Activated CD4-positive, CD25-positive, alpha-beta regulatory T cell treated with anti-CD3 and anti-CD28 coated beads, Interleukin-2, amount 50 U/mL, for 24 hours (primary cell): Measurements from ENCODE around the gene NPC1L1.
"Not testable (repeated sequence)": the region's sequence is repeated elsewhere in the genome, so short reads cannot be mapped to it uniquely, and the experiment has no call there.

Experiments
- ATAC-seq, 2 donors: fragments of 150-1000 bp; cut with Tn5 transposase; one replicate each; pipeline ENCODE4 v1.10.0; 2021; ENCODE audit warnings: mild to moderate bottlenecking in 1 of 2, moderate library complexity in 1 of 2

The NPC1L1 gene

GRCh38 chr7:44565795-44566559 is 24.8 kb upstream of the NPC1L1 start:
- peak; percentile 11 to 24 for ATAC-seq

- peak; percentile 72 to 87 for ATAC-seq
Observed at GRCh38 chr7:44565097-44565794, 24.1 kb upstream of the NPC1L1 start.

- no peak for ATAC-seq
Observed at GRCh38 chr7:44564606-44565005, 23.5 kb upstream of the NPC1L1 start.

DNA sequence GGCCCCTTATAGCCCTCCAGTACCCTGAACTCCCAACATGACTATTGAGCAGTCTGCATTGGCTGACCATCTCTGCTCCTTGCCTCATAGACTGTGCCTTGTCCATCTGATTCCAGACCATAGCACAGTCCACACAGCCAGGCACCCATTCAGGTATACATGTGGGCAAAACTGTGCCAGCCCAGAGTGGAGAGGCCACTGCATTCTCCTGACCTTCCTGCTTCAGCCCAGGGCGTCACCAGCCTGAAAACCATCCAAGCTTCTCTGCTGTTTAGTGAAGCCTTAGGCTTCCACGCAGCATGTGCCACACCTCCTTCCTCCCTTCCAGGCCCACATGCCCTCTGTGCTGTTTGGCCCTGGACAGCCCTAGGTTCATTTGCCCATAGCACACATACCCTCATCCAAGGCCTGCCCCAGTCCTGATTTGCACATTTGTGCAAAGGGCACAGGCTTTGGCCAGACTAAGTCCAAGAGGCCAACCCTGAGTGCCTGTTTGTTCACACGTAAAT is 22.1 kb upstream of the NPC1L1 start:
- ATAC-seq, result no peak

DNA sequence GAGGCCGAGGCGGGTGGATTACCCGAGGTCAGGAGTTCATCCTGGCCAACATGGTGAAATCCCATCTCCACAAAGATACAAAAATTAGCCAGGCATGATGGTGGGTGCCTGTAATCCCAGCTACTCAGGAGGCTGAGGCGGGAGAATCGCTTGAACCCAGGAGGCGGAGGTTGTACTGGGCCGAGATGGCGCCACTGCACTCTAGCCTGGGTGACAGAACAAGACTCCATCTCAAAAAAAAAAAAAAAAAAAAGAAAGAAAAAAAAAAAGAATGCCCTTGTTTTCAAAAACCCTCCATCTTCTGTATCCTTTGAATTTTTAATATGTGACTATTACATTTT is 21.5 kb upstream of the NPC1L1 start:
- ATAC-seq, result not testable (repeated sequence)

DNA sequence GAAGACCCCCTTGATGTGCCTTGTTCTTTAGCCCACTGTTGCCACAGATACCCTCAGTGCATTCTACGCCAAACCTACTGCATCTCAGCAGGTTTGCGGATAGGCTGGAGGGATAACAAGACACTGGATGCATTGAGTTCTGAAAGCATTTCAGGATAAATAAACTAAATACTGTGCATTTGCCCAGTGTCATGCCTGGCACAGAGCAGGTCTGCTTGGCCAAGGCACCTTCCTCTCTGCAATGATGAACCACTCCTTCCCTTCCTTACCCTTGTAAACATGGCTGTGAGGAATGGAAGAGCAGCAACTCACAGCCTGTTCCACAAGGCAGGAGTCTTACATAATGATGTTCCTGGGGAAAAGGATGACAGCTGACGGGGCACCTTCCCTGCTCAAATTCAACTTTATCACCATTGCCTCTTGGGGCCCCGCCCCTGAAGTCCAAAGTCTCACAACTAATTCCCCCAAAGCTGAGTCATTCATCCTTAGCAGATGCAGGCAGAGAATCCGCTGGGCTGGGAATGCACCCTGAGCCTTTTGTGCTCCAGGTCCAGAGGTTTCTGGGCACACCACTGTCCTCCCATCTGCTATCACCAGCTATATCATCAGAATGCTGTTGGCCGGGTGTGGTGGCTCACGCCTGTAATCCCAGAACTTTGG is 21.0 kb upstream of the NPC1L1 start:
- no peak for ATAC-seq

DNA sequence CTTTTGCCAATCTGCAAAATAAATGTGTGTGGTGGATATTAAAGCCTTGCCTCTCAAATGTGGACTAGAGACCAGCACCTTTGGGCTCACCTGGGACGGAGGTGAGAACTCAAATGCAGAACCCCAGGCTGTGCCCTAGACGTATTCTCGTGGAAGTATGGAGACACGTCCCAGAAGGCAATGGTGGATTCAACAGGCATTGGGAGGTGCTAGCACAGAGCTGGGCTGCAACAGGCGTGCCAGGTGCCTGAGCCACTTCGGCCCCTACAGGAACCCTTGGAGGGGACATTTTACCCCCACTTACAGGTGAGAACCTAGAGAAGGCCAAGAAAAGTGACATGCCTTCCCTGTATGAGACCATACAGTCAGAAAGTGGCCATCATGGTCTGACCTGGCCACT is 20.4 kb upstream of the NPC1L1 start:
- no peak for ATAC-seq

- ATAC-seq, result no peak
Observed at GRCh38 chr7:44559485-44559884, 18.4 kb upstream of the NPC1L1 start.

DNA sequence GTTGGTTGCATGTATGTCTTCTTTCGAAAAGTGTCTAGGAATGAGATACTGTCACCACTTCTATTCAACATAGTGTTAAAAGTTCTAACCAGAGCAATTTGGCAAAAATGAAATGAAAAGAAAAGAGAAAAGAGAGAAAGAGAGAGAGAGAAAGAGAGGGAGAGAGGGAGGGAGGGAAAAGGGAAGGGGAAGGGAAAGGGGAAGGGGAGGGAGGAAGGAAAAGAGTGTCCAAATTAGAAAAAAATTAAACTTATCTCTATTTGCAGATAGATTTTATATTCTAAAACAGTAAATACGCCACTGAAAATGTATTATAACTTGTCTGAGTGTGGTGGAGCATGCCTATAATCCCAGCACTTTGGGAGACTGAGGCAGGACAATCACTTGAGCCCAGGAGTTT is 16.4 kb upstream of the NPC1L1 start:
- no peak for ATAC-seq

DNA sequence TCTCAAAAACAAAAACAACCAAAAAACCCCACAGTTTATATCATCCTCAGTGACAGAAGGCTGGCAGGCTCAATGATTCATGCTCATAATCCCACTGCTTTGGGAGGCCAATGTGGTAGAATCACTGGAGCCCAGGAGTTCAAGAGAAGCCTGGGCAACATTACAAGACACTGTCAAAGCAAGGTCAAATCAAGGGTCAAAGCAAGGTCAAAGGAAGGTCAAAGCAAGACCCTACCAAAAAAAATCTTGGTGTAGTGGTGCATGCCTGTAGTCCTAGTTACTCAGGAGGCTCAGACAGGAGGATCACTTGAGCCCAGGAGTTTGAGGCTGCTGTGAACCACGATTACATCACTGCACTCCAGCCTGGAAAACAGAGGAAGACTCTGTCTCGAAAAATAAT is 14.2 kb upstream of the NPC1L1 start:
- no peak for ATAC-seq

GRCh38 chr7:44552473-44553005 is 11.4 kb upstream of the NPC1L1 start:
- not testable (repeated sequence) for ATAC-seq

DNA sequence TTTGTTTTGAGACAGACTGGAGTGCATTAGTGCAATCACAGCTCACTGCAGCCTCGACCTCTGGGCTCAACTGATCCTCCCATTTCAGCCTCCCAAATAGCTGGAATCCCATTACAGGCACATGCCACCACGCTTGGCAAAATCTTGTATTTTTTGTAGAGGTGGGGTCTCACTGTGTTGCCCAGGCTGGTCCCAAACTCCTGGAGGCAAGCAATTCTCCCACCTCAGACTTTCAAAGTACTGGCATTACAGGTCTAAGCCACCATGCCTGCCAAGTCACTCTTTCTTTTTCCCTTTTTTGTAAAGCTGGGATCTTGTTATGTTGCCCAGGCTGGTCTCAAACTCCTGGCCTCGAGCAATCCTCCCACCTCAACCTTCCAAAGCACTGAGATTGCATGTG is 8.3 kb upstream of the NPC1L1 start:
- no peak for ATAC-seq

DNA sequence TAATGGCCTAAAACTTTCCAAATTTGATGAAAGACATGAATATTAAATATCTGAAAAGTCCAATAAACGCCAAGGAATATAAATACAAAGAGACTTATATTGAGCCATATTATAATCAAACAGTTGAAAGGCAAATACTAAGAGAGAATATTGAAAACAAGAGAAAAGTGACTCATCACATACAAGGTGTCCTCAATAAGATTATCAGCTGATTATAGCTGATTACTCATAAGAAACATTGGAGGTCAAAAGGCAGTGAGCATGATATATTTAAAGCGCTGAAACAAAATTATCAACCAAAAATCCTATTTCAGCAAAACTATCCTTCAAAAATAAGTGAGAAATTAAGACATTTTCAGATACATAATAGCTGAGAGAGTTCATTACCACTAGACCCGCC is 7.8 kb upstream of the NPC1L1 start:
- peak in 1 of 2 donors; percentile 72 for ATAC-seq

- ATAC-seq, result no peak
Observed at GRCh38 chr7:44547536-44548231, 6.6 kb upstream of the NPC1L1 start.

- no peak for ATAC-seq
Observed at GRCh38 chr7:44541876-44542610, 913 bp upstream of the NPC1L1 start.

DNA sequence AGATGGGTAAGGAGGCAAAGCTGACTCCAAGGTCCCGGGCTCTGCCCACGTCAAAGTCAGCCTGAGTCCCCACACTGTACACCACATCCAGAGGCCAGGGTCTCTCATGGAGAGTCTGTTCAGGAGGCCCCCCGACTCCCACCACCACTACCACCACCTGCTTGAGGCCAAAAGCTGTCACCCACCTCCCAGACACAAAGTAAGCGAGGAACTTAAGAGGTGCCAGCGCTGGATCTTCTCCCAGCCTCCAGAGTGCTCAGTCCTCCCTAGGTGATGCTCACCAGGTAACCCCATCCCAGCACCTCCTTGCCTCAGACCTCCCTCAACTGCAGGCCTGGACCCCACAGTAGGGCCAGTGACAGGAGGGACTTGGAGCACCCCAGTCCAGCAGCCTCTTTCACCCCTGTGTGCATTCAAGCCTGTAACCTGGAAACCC is 520 bp downstream of the NPC1L1 start:
- no peak for ATAC-seq

DNA sequence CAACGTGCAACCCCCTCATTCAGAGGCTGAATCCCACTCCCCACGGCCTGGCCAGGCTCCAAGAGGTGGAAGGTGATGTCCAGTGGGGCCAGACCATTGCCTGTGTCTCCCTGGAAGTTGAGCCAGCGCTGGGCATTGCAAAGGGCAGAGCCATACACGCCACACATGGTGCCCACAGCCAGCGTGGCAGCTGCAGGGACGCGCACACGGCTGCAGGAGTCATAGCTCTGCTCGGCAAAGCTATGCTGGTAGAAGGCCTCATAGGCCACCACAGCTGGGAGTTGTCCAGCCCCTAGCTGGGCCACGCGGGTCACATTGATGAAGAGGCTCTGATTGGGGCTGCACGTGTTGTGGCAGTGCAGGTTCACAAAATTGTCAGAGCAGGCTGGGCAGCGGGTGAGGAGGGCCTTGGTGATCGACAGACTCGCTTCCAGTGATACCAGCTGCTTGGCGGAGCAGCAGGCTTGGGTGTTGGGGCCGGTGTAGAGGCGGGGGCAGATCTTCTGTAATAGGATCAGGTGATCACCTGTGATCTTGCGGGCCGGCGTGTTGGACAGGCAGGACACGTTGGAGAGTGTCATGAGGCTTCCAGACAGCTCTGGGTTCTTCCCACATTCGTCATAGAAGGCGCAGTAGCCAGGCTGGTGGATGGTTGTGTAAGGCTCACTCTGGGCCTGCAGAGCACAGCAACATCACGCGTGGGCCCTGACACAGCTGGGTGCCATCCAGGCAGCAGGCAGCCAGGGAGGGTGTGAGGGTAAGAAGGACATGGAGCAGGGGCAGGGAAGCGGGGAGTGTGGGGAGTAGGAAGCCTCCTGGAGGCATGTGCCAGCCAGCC is 1.2 kb downstream of the NPC1L1 start:
- no peak for ATAC-seq

- no peak for ATAC-seq
Observed at GRCh38 chr7:44538798-44539668, 2.1 kb downstream of the NPC1L1 start.

DNA sequence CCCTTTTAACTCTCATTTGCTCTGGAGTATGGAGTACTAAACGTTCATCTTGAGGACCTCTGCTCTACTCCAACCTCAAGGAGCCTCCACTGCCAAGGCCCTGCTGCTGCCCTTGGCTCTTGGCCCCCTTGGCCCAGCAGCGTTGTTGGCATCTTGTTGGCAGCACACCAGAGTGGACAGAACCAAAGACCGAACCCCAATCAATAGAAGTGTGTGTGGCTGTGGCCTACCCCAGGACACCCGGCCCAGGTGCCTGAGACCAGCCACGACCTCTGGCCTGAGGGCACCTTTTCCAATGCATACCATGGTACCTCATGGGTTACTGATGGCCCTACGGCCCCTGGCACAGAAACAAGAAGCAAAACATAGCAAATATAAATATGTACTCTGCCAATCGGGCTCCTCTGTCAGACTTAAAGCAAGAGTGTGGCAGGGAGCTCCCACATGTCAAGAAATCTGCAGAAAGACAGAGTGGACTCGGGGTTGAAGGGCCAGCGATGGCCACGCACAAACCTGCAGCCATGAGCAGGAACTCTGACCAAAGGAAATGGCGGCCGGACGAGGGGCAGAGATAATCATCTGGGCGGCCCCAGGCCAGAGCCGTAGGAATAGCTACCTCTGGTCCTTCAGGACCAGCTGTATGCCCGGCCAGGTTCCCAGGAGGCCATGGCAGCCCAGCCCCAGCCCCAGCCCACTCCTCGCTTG is 2.9 kb downstream of the NPC1L1 start:
- ATAC-seq, result no peak
